GM18951 (cell line): ENCODE data around the gene CCL22.
"Not testable (repeated sequence)": the region's sequence is repeated elsewhere in the genome, so short reads cannot be mapped to it uniquely, and the experiment has no call there.

Experiments used
- POLR2A ChIP-seq: IDR thresholded peaks from 4 replicates; pipeline ENCODE4 v1.6.1; 2011; ENCODE audit warnings: mild to moderate bottlenecking; ENCODE audit not compliant: insufficient read length, insufficient read depth; ENCODE audit errors: extremely low read depth
- in situ Hi-C: fragments of 300-500 bp; cut with MboI; formaldehyde crosslinking; loops from one replicate; pipeline ENCODE4 v1.12.0; 2022; ENCODE audit warnings: low sequenced_read_pairs, mixed read lengths, inconsistent platforms; ENCODE audit not compliant: unreplicated experiment

Gene CCL22

DNA sequence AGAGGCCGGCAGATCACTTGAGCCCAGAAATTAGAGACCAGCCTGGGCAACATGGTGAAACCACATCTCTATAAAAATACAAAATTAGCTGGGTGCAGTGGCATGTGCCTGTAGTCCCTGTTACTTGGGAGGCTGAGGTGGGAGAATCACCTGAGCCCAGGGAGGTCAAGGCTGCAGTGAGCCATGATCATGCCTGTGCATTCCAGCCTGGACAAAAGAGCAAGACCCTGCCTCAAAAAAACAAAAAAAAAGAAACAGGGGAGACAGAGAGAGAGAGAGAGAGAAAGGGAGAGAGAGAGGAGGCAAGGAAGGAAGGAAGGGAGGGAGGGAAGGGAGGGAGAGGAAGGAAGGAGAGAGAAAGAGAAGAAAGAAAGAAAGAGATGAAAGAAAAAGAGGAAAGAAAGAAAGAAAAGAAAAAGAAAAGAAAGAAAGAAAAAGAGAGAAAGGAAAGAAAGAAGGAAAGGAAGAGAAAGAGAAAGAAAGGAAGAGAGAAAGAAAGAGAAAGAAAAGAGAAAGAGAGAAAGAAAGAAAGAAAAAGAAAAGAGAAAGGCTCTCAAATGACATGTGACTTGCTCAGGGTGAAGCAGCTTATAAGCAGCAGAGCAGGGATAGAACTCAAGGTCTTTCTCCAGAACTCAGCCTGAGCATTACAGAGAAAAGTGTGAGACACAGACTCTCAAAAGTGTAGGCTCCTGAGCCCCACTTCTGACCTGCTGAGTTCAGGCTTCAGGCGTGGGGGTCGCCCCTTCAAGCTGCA, 29.2 kb downstream of the CCL22 start:
- in situ Hi-C loops: no loop called here
- TF ChIP-seq POLR2A: no peak

DNA sequence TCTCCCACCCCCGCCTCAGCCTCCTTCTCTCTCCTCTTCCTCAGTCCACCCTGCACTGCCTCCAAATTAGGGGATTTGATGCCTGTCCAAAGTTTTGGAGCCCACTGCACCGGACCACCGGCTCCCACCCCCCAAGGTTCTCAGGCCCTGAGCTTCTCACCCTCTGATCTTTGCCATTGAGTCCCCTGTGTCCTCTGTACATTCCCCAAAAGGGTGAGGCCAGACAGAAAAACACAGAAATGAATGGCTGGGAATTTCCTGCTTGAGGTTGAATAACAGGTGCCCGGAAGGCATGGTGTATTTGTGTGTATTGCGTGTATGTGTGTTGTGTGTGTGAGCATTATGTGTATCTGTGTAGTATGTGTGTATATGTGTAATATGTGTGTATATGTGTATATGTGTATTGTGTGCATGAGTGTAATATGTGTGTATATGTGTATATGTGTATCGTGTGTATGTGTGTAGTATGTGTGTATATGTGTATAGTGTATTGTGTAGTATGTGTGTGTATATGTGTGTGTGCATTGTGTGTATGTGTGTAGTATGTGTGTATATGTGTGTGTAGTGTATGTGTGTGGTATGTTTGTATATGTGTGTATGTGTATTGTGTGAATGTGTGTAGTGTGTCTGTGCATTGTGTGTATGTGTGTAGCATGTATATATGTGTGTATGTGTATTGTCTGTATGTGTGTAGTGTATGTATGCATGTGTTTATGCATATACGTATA, 29.9 kb downstream of the CCL22 start:
- TF ChIP-seq POLR2A: no peak
- in situ Hi-C loops: no loop called here

DNA sequence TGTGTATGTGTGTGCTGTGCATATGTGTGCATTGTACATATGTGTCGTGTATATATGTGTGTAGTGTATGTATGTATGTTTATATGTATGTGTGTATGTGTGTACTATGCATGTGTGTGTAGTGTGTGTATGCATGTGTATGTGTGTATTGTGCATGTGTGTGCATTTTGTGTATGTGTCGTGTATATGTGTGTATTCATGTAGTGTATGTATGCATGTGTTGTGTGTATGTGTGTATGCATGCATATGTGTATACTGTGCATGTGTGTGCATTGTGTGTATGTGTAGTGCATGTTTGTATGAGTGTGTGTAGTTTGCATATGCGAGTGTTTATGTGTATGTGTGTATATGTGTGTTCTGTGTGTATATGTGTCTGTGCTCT, 30.5 kb downstream of the CCL22 start:
- TF ChIP-seq POLR2A: no peak
- in situ Hi-C loops: no loop called here

DNA sequence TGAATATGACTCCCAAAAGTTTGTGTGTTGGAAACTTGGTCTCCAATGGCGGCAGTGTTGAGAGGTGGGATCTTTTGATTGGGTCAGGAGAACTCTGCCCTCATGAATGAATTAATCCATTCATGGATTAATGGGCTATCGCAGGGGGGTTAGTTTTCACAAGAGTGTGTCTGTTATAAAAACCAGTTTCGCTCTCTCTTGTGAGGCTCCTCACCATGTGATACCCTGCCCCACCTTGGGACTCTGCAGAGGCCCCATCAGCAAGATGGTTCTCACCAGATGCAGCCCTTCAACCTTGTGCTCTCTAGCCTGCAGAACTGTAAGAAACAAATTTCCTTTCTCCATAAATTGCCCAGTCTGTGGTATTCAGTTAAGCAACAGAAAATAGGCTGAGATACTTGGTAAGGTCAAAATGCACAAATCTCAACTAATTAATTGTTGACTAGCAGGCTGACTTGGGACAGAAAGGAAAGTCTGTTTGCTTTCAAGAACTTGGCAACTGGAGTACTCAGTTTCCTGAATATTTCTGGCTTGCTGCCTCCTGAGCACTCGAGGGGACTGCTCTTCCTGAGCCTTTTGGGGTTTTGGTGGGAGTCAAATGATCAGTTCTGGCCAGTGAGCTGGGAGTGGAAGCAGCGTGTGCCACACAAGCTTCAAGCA, 32.2 kb downstream of the CCL22 start:
- in situ Hi-C loops: no loop called here
- TF ChIP-seq POLR2A: no peak

DNA sequence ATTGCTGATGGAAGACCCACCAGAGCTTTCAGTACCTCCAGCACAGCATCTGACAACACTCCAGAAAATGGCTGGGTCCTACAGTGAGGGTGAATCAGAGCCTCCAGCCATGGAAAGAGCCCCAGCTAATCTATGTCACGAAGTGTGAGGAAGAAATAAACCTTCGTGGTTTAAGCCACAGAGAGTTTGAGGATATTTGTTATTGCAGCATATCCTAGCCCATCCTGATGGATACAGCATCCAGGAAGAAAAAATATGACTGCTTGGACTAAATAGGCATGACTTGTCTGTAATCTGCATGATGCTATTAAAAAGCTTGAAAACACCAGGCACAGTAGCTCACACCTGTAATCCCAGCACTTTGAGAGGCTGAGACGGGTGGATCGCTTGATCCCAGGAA, 32.7 kb downstream of the CCL22 start:
- no peak for TF ChIP-seq POLR2A
- in situ Hi-C loops: no loop called here

DNA sequence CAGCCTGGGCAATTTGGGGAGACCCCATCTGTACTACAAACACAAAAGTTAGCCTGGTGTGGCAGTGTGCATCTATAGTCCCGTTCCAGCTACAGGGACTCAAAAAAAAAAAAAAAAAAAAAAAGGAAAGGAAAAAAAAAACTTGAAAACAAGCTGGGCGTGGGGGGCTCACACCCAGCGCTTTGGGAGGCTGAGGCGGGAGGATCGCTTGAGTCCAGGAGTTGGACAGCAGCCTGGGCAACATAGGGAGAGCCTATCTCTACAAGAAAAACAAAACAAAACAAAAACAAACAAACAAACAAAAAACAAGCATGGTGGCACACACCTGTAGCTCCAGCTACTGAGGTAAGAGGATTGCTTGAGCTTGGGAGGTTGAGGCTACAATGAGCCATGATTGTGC, 33.1 kb downstream of the CCL22 start:
- in situ Hi-C loops: no loop called here
- no peak for TF ChIP-seq POLR2A

DNA sequence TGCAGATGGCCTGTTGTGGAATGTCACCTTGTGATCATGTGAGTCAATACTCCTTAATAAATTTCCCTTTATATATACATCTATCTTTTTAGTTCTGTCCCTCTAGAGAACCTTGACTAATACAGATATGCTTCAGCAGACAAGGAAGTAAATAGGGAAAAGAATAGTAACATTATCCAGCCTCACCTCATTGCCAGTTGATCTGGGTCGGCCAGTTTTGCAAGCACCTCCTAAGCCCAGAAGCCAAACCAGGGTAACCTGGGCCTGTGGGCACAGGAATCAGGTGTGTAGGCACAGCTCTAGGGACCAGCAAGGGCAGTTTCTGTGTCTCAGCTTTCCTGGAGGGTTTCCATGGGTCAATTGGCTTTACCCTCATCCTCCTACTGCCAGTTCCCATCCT, 34.1 kb downstream of the CCL22 start:
- TF ChIP-seq POLR2A: no peak
- in situ Hi-C loops: no loop called here

DNA sequence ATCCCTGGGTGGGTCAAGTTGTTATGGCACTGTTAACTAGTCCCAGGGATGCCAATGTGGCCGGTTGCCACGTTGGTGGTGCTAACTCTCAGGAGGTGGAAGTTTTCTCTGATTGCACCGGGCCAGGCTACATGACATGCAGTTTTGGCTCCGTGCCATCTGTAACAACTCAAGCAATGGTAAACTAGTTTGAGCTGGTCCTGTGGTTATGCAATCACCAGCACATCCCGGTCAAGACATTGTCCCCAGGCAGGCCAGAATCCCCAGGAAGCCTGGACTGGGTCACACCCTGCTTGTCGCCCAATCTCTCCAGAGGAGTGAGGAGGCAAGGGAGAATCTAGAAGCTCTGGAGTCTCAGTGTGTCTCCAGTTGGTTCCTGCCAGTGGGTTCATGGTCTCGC, 35.9 kb downstream of the CCL22 start:
- in situ Hi-C loops: no loop called here
- no peak for TF ChIP-seq POLR2A

DNA sequence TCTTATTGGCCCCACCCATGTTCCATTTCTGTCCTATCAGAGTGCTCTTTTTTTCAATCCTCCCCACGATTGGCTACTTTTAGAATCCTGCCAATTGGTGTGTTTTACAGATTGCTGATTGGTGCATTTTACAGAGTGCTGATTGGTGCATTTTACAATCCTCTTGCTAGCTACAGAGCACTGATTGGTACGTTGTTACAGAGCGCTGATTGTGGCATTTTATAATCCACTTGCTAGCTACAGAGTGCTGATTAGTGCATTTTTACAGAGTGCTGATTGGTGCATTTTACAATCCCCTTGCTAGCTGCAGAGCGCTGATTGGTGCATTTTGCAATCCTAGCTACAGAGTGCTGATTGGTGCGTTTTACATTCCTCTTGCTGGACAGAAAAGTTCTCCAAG, 36.4 kb downstream of the CCL22 start:
- in situ Hi-C loops: no loop called here
- no peak for TF ChIP-seq POLR2A

DNA sequence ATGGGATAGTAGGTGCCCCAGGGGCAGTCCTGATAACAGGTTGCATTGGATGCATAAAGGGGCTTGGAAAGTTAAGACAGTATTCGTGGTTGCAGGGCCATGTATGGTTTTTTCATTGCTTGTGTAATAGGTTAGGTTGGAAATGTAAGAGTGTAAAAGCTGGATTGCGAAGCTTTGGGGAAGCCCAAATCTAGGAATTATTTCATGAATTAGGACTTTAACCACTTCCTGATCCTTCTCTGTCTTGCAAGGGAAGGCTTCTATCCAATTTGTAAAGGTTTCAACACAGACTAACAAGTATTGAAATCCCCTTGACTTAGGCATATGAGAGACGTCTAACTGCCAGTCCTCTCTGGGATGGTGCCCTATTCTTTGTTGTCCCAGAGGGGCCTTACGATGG, 38.2 kb downstream of the CCL22 start:
- TF ChIP-seq POLR2A: no peak
- in situ Hi-C loops: no loop called here

DNA sequence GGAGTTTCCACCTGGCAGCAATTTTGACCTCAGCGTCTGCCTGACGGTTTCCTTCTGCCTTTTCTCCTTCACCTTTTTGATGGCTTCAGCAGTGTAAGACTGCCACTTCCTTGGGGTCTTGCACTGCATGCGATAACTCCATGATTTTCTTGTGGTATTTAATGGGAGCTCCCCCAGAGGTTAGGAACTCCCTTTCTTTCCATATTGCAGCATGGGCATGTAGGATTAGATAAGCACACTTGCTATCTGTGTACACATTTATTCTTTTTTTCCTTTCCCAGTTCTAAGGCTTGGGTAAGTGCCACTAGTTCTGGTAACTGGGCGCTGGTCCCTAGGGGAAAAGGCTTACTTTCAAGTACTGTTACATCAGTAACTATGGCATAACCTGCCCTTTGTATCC, 38.9 kb downstream of the CCL22 start:
- in situ Hi-C loops: not testable (repeated sequence)

DNA sequence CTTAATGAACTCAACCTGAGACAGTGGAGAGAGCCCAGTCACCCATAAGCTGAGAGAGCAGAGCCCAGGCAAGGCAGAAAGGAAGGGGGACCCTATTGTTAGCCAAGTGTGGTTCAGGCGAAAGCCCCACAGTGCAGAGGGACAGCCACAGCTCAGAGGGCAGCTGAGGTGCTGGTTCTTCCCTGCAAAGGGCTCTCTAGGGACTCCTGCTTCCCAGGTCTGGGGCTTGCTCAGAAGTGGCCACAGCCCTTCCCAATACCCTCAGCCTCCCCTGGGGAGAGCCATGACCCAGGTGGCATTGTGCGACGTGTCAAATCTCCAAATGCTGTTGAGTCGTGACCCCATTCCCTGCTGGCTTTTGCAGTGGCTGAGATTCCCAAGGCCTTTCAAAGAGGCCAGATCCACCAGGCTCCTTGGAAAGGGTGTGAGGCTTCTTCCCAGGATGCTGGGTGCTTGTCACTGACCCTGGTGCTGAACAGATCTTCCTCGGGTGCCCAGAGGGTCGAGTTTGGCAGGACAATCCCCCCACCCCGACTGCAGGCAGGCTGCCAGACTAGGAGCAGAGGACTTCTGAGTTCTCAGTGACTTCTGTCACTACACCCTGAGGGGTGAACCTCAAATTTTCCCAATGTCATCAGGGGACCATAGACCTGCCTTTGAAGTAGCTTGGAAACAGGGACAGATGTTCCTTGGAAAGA, 43.5 kb downstream of the CCL22 start:
- in situ Hi-C loops: loop anchor here (25.0 kb wide), 1 partner anchor 315 kb away; the partner anchor contains the start of gene CPNE2
- no peak for TF ChIP-seq POLR2A

DNA sequence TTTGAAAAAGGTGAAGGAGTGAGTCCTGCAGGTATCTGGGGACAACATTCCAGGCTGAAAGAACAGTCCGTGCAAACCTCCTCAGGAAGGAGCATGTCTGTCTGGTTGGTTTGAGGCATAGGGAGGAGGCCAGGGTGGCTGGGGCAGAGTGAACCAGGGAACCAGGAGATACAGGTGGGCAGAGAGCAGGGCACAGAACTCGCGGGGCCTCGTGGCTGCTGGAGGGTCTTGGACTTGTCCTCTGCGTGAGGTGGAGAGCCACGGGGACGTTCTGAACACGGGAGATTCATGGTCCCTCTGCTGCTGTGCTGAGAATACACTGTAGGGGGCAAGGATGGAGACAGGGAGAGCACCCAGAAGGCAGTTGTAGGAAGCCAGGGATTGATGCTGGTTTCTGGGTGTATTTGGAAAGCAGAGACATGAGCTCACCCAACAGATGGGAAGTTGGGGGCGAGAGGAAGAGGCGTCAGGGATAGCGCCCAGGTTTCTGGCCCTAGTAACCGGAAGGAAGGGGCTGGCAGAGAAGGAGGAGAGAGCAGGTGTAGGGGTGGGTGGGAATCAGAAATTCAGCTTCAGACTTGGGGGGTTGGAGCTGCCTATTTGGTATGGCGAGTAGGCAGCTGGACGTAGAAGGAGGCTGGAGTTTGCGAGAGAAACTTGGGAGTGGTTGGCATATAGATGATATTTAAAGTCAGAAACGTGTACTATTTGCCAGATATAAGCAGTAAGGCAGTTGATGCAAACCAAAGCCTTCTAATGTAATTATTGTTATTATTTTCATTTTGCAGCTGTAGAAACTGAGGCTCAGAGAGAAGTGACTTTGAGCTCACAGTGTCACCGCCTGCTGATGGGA, 45.6 kb downstream of the CCL22 start, which contains the start of gene CCL17:
CCL17 (plus strand) TSS at position 803 of the 853 bp plus-strand sequence. CDS start 9,166 bp downstream, outside the sequence.
- in situ Hi-C loops: loop anchor here (25.0 kb wide), 1 partner anchor 317 kb away; the partner anchor contains the start of gene CPNE2
- no peak for TF ChIP-seq POLR2A
